Trophoblast cell (in vitro differentiated cells and primary cell): ENCODE measurements around the gene THOC5.
"Not testable (repeated sequence)": the region's sequence is repeated elsewhere in the genome, so short reads cannot be mapped to it uniquely, and the experiment has no call there.

ENCODE experiments used
- DNase-seq, 2 donors: peaks; one replicate each; pipeline ENCODE4 v3.0.0-alpha.2; 2016
- H2AFZ ChIP-seq: 2 replicates; pipeline ENCODE4 v1.6.1; 2013; ENCODE audit warnings: low read length, moderate library complexity, mild to moderate bottlenecking; ENCODE audit not compliant: insufficient read depth, poor library complexity
- H2AK5ac ChIP-seq: 2 replicates; pipeline ENCODE4 v1.6.1; 2013; ENCODE audit warnings: mild to moderate bottlenecking, low read length
- H2BK120ac ChIP-seq: 2 replicates; pipeline ENCODE4 v1.6.1; 2013; ENCODE audit warnings: low read length, mild to moderate bottlenecking, moderate library complexity; ENCODE audit not compliant: insufficient read depth, poor library complexity
- H2BK12ac ChIP-seq: 2 replicates; pipeline ENCODE4 v1.6.1; 2013; ENCODE audit warnings: mild to moderate bottlenecking, low read length, moderate library complexity
- H2BK5ac ChIP-seq: 2 replicates; pipeline ENCODE4 v1.6.1; 2013; ENCODE audit warnings: low read length, low read depth, moderate library complexity, mild to moderate bottlenecking; ENCODE audit not compliant: poor library complexity
- H3K14ac ChIP-seq: 2 replicates; pipeline ENCODE4 v1.6.1; 2013; ENCODE audit warnings: mild to moderate bottlenecking, low read length
- H3K18ac ChIP-seq: 2 replicates; pipeline ENCODE4 v1.6.1; 2013; ENCODE audit warnings: mild to moderate bottlenecking, low read length
- H3K23ac ChIP-seq: 2 replicates; pipeline ENCODE4 v1.6.1; 2013; ENCODE audit warnings: low read length
- H3K27ac ChIP-seq: 2 replicates; pipeline ENCODE4 v1.5.1; 2013; ENCODE audit warnings: low read depth, mild to moderate bottlenecking, inconsistent platforms, low read length, moderate library complexity
- H3K27me3 ChIP-seq: 2 replicates; pipeline ENCODE4 v1.6.1; 2013; ENCODE audit warnings: inconsistent platforms, mild to moderate bottlenecking, low read length, moderate library complexity; ENCODE audit not compliant: insufficient read depth
- H3K36me3 ChIP-seq, 2 experiments: 1 replicate in 1 of 2; 2 replicates in 1 of 2; pipeline ENCODE4 v1.6.1; 2013; ENCODE audit warnings: low read length in 2 of 2, mild to moderate bottlenecking in 2 of 2, moderate library complexity in 1 of 2; ENCODE audit not compliant: insufficient read depth in 2 of 2, control insufficient read depth in 1 of 2
- H3K4ac ChIP-seq: 2 replicates; pipeline ENCODE4 v1.6.1; 2013; ENCODE audit warnings: low read depth, mild to moderate bottlenecking, low read length, moderate library complexity
- H3K4me1 ChIP-seq, 2 experiments: 1 replicate in 1 of 2; 2 replicates in 1 of 2; pipeline ENCODE4 v1.6.1; 2013; ENCODE audit warnings: low read length in 2 of 2, mild to moderate bottlenecking in 2 of 2, moderate library complexity in 1 of 2; ENCODE audit not compliant: insufficient read depth in 2 of 2, control insufficient read depth in 1 of 2
- H3K4me2 ChIP-seq: 2 replicates; pipeline ENCODE4 v1.6.1; 2013; ENCODE audit warnings: inconsistent platforms, mild to moderate bottlenecking, low read length, moderate library complexity
- H3K4me3 ChIP-seq: 2 replicates; pipeline ENCODE4 v1.5.1; 2013; ENCODE audit warnings: mild to moderate bottlenecking, low read depth, low read length, inconsistent platforms
- H3K79me1 ChIP-seq: one replicate; pipeline ENCODE4 v1.6.1; 2013; ENCODE audit warnings: low read length
- H3K79me2 ChIP-seq: 2 replicates; pipeline ENCODE4 v1.6.1; 2013; ENCODE audit warnings: low read length, mild to moderate bottlenecking; ENCODE audit not compliant: control insufficient read depth, insufficient read depth, poor library complexity
- H3K9ac ChIP-seq: 2 replicates; pipeline ENCODE4 v1.6.1; 2013; ENCODE audit warnings: mild to moderate bottlenecking, low read length
- H3K9me3 ChIP-seq: 2 replicates; pipeline ENCODE4 v1.6.1; 2013; ENCODE audit warnings: low read depth, mild to moderate bottlenecking, control low read depth, inconsistent platforms, low read length; ENCODE audit not compliant: insufficient read depth
- H4K12ac ChIP-seq: 2 replicates; pipeline ENCODE4 v1.6.1; 2013; ENCODE audit warnings: low read depth, mild to moderate bottlenecking, low read length, moderate library complexity
- H4K8ac ChIP-seq: 2 replicates; pipeline ENCODE4 v1.6.1; 2013; ENCODE audit warnings: low read depth, mild to moderate bottlenecking, low read length, moderate library complexity
- H4K91ac ChIP-seq: one replicate; pipeline ENCODE4 v1.6.1; 2013; ENCODE audit warnings: low read depth, mild to moderate bottlenecking, low read length, moderate library complexity
- WGBS: extraction: QIAGEN DNeasy Blood & Tissue Kit; methylation state at CpG from one replicate; pipeline ENCODE4 v1.1.7; 2013; ENCODE audit warnings: missing lambda C conversion rate; ENCODE audit not compliant: insufficient read length, insufficient coverage; ENCODE audit errors: extremely low coverage; 5-methylcytosine and 5-hydroxymethylcytosine counted together

The THOC5 gene

GRCh38 chr22:29559030-29559429, 5.5 kb upstream of the THOC5 start:
- Histone ChIP-seq H3K27ac (no peak overlapping the region), H3K27me3 (no peaks in the 10 kb centered on the region), H2BK5ac (no peak overlapping the region)

GRCh38 chr22:29555065-29555644, 1.6 kb upstream of the THOC5 start:
- H2AFZ ChIP-seq = no peak overlapping the region
- peaks cover 29% of the 10 kb centered on the region in 2 experiments for H3K36me3 ChIP-seq
- no peak overlapping the region for H3K4me3 ChIP-seq
- no peak overlapping the region for H3K23ac ChIP-seq
- no peak overlapping the region for H4K91ac ChIP-seq
- H4K12ac ChIP-seq = no peak overlapping the region
- no peaks in the 10 kb centered on the region for H3K9me3 ChIP-seq
- no peak for DNase-seq
- no peak overlapping the region for H3K14ac ChIP-seq
- no peak overlapping the region for H3K27ac ChIP-seq
- WGBS = no CpG with 5 or more reads among the region's 4 CpGs
- peaks cover 0 to 2% of the 10 kb centered on the region in 2 experiments for H3K4me1 ChIP-seq
- H3K4me2 ChIP-seq = no peak overlapping the region
- H4K8ac ChIP-seq = no peak overlapping the region
- peaks cover 6% of the 10 kb centered on the region for H3K79me1 ChIP-seq
- no peak overlapping the region for H3K18ac ChIP-seq
- no peak overlapping the region for H2AK5ac ChIP-seq
- no peaks in the 10 kb centered on the region for H3K27me3 ChIP-seq
- H2BK12ac ChIP-seq = no peak overlapping the region
- no peak overlapping the region for H2BK120ac ChIP-seq
- peaks cover 6% of the 10 kb centered on the region for H3K79me2 ChIP-seq
- no peak overlapping the region for H3K4ac ChIP-seq
- H3K9ac ChIP-seq = no peak overlapping the region
- H2BK5ac ChIP-seq = no peak overlapping the region

More at GRCh38 chr22:29559030-29559429, 5.5 kb upstream of the THOC5 start:
- H4K12ac ChIP-seq = no peak overlapping the region
- H3K4me1 ChIP-seq = peaks cover under 1 to 3% of the 10 kb centered on the region in 2 experiments
- H3K79me1 ChIP-seq = no peaks in the 10 kb centered on the region
- no peak overlapping the region for H3K4ac ChIP-seq
- no peak overlapping the region for H3K4me3 ChIP-seq
- no peak overlapping the region for H3K18ac ChIP-seq
- H3K4me2 ChIP-seq = no peak overlapping the region
- no peak overlapping the region for H4K8ac ChIP-seq
- no peak overlapping the region for H3K14ac ChIP-seq
- no peaks in the 10 kb centered on the region for H3K9me3 ChIP-seq
- no peak overlapping the region for H2BK12ac ChIP-seq
- no peak overlapping the region for H4K91ac ChIP-seq
- H3K36me3 ChIP-seq = peaks cover 41 to 47% of the 10 kb centered on the region in 2 experiments
- H2AFZ ChIP-seq = no peak overlapping the region
- H3K23ac ChIP-seq = no peak overlapping the region
- no peak overlapping the region for H2BK120ac ChIP-seq
- H3K9ac ChIP-seq = no peak overlapping the region
- H2AK5ac ChIP-seq = no peak overlapping the region
- DNase-seq = no peak
- peaks cover under 1% of the 10 kb centered on the region for H3K79me2 ChIP-seq
- WGBS = no CpG with 5 or more reads among the region's 6 CpGs

- H3K27me3 ChIP-seq, H2AK5ac ChIP-seq, H3K4ac ChIP-seq, H3K9ac ChIP-seq, H3K18ac ChIP-seq, H3K79me2 ChIP-seq, H3K4me2 ChIP-seq, DNase-seq, H3K4me1 ChIP-seq, H2BK12ac ChIP-seq, H3K14ac ChIP-seq, H3K4me3 ChIP-seq, H3K23ac ChIP-seq, H2BK120ac ChIP-seq, H4K12ac ChIP-seq, H2BK5ac ChIP-seq, H4K91ac ChIP-seq, H2AFZ ChIP-seq, H3K9me3 ChIP-seq, H3K79me1 ChIP-seq, H4K8ac ChIP-seq, H3K27ac ChIP-seq: not testable (repeated sequence)
- H3K36me3 ChIP-seq = peaks cover 26 to 30% of the 10 kb centered on the region in 2 experiments
- no CpG with 5 or more reads among the region's 33 CpGs for WGBS
These were observed 1.2 kb downstream of the THOC5 start for GRCh38 chr22:29552357-29552756.

- Histone ChIP-seq H4K8ac (no peak overlapping the region), H2BK12ac (no peak overlapping the region), H3K79me2 (peaks cover 6% of the 10 kb centered on the region), H3K14ac (no peak overlapping the region), H2BK5ac (no peak overlapping the region), H4K12ac (no peak overlapping the region), H2AK5ac (no peak overlapping the region), H4K91ac (no peak overlapping the region), H3K9ac (no peak overlapping the region), H3K4me2 (no peak overlapping the region), H2AFZ (no peak overlapping the region), H3K18ac (no peak overlapping the region), H3K36me3 (peaks cover 23 to 32% of the 10 kb centered on the region in 2 experiments), H3K27me3 (no peaks in the 10 kb centered on the region), H3K9me3 (no peaks in the 10 kb centered on the region), H3K4ac (no peak overlapping the region), H3K4me1 (peaks cover 0 to 2% of the 10 kb centered on the region in 2 experiments), H3K4me3 (no peak overlapping the region), H3K27ac (no peak overlapping the region), H3K23ac (no peak overlapping the region), H2BK120ac (no peak overlapping the region), H3K79me1 (peaks cover 6% of the 10 kb centered on the region)
- no CpG with 5 or more reads among the region's 4 CpGs for WGBS
- no peak for DNase-seq
These were observed 3.6 kb downstream of the THOC5 start for GRCh38 chr22:29550005-29550404.
